GM18519 (cell line): ENCODE results near the gene ADGRB3.
A peak's percentile ranks its signal among the peaks of the same experiment; 100 is the strongest.

Source experiments
- ATAC-seq: cut with Tn5 transposase; IDR thresholded peaks from one replicate; pipeline ENCODE4 v1.9.1; 2021; ENCODE audit warnings: mild to moderate bottlenecking, moderate library complexity; ENCODE audit not compliant: unreplicated experiment, low FRiP score

ADGRB3 gene

GRCh38 chr6:69180361-69181067, 545.4 kb downstream of the ADGRB3 start:
- no peak for ATAC-seq

GRCh38 chr6:69181964-69182363, 546.9 kb downstream of the ADGRB3 start:
- no peak for ATAC-seq

GRCh38 chr6:69185276-69185675, 550.2 kb downstream of the ADGRB3 start:
- no peak for ATAC-seq

GRCh38 chr6:69202768-69203167, 567.7 kb downstream of the ADGRB3 start:
- ATAC-seq: no peak

- no peak for ATAC-seq
These were observed 581.0 kb downstream of the ADGRB3 start for GRCh38 chr6:69216127-69216526.

- ATAC-seq: no peak
These were observed 582.3 kb downstream of the ADGRB3 start for GRCh38 chr6:69217343-69217742.

GRCh38 chr6:69220375-69220774, 585.3 kb downstream of the ADGRB3 start:
- ATAC-seq: no peak

- ATAC-seq: no peak
These were observed 596.9 kb downstream of the ADGRB3 start for GRCh38 chr6:69232008-69232407.

- no peak for ATAC-seq
These were observed 597.4 kb downstream of the ADGRB3 start for GRCh38 chr6:69232496-69232895.

GRCh38 chr6:69232911-69233448, 597.9 kb downstream of the ADGRB3 start:
- ATAC-seq: peak; percentile 94

GRCh38 chr6:69238067-69238466, 603.0 kb downstream of the ADGRB3 start:
- no peak for ATAC-seq

GRCh38 chr6:69246983-69247382, 611.9 kb downstream of the ADGRB3 start:
- no peak for ATAC-seq

- ATAC-seq: no peak
These were observed 625.9 kb downstream of the ADGRB3 start for GRCh38 chr6:69261010-69261409.

GRCh38 chr6:69263297-69263696, 628.2 kb downstream of the ADGRB3 start:
- ATAC-seq: no peak

- no peak for ATAC-seq
These were observed 630.0 kb downstream of the ADGRB3 start for GRCh38 chr6:69265090-69265489.

- no peak for ATAC-seq
These were observed 630.6 kb downstream of the ADGRB3 start for GRCh38 chr6:69265706-69266105.

GRCh38 chr6:69276204-69276603, 641.1 kb downstream of the ADGRB3 start:
- ATAC-seq: no peak

GRCh38 chr6:69279805-69280204, 644.7 kb downstream of the ADGRB3 start:
- ATAC-seq: no peak

- no peak for ATAC-seq
These were observed 645.8 kb downstream of the ADGRB3 start for GRCh38 chr6:69280858-69281257.

- ATAC-seq: no peak
These were observed 649.2 kb downstream of the ADGRB3 start for GRCh38 chr6:69284176-69284730.

GRCh38 chr6:69285054-69285453, 650.0 kb downstream of the ADGRB3 start:
- no peak for ATAC-seq

GRCh38 chr6:69286331-69286730, 651.2 kb downstream of the ADGRB3 start:
- ATAC-seq: no peak
